NCI-H345 treated with DMSO at 0.1 percent for 48 hours (cell line): ENCODE data around the gene C2CD2L.
"Not testable (repeated sequence)": the region's sequence is repeated elsewhere in the genome, so short reads cannot be mapped to it uniquely, and the experiment has no call there.

Experiments
- DNase-seq: peaks from one replicate; lab custom pipeline; 2025; ENCODE audit not compliant: unreplicated experiment; lab: John Stamatoyannopoulos, UW

The C2CD2L gene

GRCh38 chr11:119149018-119149785 lies 42.1 kb downstream of the C2CD2L start, which contains the start of gene ABCG4:
Gene ABCG4 (plus strand): TSS chr11:119149052. CDS start chr11:119149966, 914 bp downstream.
- DNase-seq = no peak

GRCh38 chr11:119149786-119150275 lies 42.7 kb downstream of the C2CD2L start:
- DNase-seq = no peak

GRCh38 chr11:119152043-119152442 lies 44.9 kb downstream of the C2CD2L start:
- no peak for DNase-seq

- DNase-seq = no peak
Measured at GRCh38 chr11:119152604-119153003, 45.5 kb downstream of the C2CD2L start.

- no peak for DNase-seq
Measured at GRCh38 chr11:119153049-119153818, 46.1 kb downstream of the C2CD2L start.

- DNase-seq = no peak
Measured at GRCh38 chr11:119154178-119154577, 47.0 kb downstream of the C2CD2L start.

DNA sequence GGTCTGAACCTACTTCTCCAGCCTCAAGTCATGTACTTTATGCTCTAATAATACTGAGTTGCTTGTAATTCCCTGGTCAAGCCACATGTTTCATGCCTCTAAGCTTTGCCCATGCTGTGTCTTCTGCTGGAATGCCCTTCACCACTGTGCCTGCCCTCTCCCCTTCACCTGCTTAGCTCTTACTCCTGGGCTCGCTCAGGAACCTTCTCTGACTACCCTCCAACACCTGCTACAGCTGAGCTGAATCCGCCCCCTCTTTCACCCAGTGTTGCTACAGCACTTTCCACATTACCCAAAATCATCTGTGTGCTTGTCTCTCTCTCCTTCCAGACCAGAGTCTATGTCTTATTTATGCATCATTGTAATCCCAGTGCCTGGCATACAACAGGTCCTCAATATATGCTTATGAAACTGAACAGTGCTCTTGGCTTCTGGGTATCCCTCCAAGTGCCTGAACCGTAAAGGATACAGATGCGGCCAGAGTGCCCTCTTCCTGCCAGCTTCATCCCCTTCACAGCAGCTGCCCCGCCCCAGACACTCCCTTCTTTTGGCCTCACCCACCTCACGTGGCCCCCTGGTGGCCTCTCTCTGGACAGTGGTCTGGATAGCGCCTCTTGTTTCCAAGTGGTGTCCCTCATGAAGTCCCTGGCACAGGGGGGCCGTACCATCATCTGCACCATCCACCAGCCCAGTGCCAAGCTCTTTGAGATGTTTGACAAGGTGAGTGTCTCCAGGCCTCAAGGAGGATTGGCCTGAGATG lies 48.8 kb downstream of the C2CD2L start:
- DNase-seq = no peak

GRCh38 chr11:119156496-119156895 lies 49.4 kb downstream of the C2CD2L start:
- DNase-seq = no peak

DNA sequence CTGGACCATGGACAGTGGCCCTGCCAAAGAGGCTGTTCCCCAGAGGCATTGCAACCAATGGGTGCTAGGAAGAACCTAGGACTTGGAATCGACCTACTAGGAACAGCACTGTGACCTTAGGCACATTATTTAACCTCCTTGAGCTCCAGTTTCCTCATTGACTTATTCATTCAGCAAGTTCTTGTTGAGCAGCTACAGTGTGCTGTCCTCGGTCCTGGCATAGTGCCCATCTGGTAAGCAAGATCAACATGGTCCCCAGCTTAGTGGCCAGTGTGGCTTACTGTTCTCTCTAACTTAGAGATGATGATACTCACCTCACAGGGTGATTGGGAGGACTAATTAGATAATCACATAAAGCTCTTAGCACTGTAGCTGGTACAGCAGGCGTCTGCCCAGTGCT lies 49.9 kb downstream of the C2CD2L start:
- no peak for DNase-seq

- DNase-seq = no peak
Measured at GRCh38 chr11:119158467-119158866, 51.3 kb downstream of the C2CD2L start.

DNA sequence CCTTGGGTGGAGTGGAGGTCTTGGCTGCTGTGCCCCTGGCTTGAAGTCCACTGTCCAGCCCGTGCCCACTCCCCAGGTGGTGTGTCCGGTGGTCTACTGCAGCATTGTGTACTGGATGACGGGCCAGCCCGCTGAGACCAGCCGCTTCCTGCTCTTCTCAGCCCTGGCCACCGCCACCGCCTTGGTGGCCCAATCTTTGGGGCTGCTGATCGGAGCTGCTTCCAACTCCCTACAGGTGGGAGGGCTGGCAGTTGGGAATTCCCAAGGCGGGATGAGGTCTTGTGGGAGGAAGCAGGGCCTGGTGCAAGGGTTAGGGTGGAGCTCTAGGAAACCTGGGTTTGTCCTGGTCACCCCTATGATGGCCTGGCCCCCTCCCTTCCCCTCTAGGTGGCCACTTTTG lies 53.0 kb downstream of the C2CD2L start:
- DNase-seq = no peak

DNA sequence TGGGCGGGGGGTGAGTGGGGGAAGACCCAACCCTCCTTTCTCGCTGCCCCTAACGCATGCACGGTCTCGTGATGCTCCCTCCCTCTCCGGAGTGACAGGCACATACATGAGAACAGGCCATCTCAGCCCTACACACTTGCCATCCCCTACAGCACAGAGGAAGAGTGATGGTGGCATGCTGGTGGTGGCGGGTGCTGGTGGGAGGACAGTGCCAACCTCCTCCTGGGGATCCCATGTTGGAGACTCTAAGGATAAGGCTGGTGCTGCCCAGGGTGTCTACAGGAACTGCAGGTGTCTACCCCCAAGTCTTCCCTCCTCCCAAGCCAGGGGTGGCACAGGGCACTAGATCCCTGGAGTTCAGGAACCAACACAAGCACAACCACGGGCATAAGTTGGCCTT lies 54.7 kb downstream of the C2CD2L start:
- no peak for DNase-seq

DNA sequence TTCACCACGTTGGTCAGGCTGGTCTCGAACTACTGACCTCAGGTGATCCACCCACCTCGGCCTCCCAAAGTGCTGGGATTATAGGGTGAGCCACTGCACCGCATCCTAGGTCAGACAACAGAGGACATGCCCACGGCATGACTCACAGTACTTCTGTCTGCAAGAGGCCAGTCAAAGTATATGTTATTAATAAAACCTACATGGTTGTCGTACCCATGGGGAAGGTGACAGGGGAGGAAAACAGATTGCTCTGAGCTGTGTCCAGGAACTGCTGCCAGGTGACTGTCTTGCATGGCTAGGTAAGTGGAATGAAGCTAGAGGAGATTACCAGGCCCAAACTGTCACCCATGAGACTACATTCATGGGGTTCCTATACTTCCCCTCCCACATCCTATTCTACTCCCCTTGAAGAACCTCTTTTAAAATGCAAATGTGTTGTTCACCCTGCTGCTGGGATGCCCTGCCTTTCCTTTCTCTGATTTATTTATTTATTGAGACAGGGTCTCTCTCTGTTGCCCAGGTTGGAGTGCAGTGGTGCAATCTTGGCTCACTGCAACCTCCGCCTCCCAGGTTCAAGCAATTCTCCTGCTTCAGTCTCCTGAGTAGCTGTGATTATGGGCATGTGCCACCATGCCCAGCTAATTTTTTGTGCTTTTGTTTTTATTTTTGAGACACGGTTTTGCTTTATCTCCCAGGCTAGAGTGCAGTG lies 59.4 kb downstream of the C2CD2L start:
- no peak for DNase-seq

DNA sequence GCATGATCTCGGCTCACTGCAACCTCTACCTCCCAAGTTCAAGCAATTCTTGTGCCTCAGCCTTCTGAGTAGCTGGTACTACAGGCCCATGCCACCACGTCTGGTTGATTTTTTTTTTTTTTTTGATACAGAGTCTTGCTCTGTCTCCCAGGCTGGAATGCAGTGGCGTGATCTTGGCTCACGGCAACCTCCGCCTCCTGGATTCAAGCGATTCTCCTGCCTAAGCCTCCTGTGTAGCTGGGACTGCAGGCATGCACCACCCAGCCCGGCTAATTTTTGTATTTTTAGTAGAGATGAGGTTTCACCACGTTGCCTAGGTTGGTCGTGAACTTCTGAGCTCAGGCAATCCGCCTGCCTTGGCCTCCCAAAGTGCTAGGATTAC lies 59.9 kb downstream of the C2CD2L start:
- not testable (repeated sequence) for DNase-seq

DNA sequence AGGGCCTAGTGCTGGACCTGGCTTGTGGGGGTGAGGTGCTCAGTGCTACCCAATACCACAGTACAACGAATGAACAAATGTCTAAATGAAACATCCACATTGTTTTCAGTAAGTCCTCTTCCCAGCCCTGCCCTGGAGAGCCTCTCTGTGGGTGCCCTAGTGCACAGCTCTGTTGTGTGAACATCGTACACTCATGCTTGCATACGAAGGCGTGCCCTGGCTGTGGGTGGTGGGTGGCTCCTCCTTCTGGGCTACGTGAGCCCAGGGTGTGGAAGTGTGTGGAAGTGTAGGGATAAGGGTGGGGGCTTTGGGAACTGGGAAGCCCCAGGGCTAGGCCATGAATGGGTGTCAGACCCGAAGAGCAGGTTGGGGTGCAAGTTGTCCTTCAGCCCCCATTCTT lies 60.8 kb downstream of the C2CD2L start:
- DNase-seq = no peak
